HepG2 (cell line): ENCODE data around the gene RMND5A. TPM values are rescaled to one million over a fixed set of nuclear protein-coding genes. Genes with fewer than 3 reads are reported as not detected.
A peak's percentile ranks its signal among the peaks of the same experiment; 100 is the strongest.

Experiments used
- CBFB ChIP-seq: sonication (generic); formaldehyde crosslinking; IDR thresholded peaks from 2 replicates; pipeline ENCODE4 v1.4.0; 2020; ENCODE audit warnings: missing genetic modification reagents
- HMGA1 ChIP-seq: sonication (generic); formaldehyde crosslinking; conservative IDR thresholded peaks from 2 replicates; pipeline ENCODE4 v1.4.0; 2020; ENCODE audit warnings: missing genetic modification reagents
- NFE2L2 ChIP-seq: fragments of 150-350 bp; IDR thresholded peaks from 2 replicates; pipeline ENCODE4 v1.6.1; 2014; ENCODE audit warnings: low read length
- PPARG ChIP-seq: conservative IDR thresholded peaks from 2 replicates; pipeline ENCODE4 v1.6.1; 2016; ENCODE audit warnings: missing biosample characterization, missing genetic modification reagents
- REXO4 ChIP-seq: sonication (generic); formaldehyde crosslinking; IDR thresholded peaks from 2 replicates; pipeline ENCODE4 v1.8.0; 2022; ENCODE audit warnings: missing genetic modification reagents, mild to moderate bottlenecking, borderline replicate concordance
- SIN3A ChIP-seq: IDR thresholded peaks from 2 replicates; pipeline ENCODE4 v1.6.1; 2011; ENCODE audit warnings: low read depth, mild to moderate bottlenecking, control low read depth, low read length, borderline replicate concordance
- SOX5 ChIP-seq: IDR thresholded peaks from 2 replicates; pipeline ENCODE4 v1.6.1; 2016; ENCODE audit warnings: borderline replicate concordance
- TBL1XR1 ChIP-seq: fragments of 150-350 bp; IDR thresholded peaks from 2 replicates; pipeline ENCODE4 v1.6.1; 2014; ENCODE audit warnings: borderline replicate concordance, low read length; ENCODE audit not compliant: partially characterized antibody
- TEF ChIP-seq: sonication (generic); formaldehyde crosslinking; IDR thresholded peaks from 2 replicates; pipeline ENCODE4 v1.5.0; 2020; ENCODE audit warnings: missing genetic modification reagents
- THAP11 ChIP-seq: IDR thresholded peaks from 2 replicates; pipeline ENCODE4 v1.6.1; 2016; ENCODE audit warnings: missing biosample characterization, missing genetic modification reagents
- YEATS4 ChIP-seq: sonication (generic); formaldehyde crosslinking; IDR thresholded peaks from 2 replicates; pipeline ENCODE4 v1.4.0; 2020; ENCODE audit warnings: missing genetic modification reagents, borderline replicate concordance
- ZNF20 ChIP-seq: sonication (generic); formaldehyde crosslinking; IDR thresholded peaks from 2 replicates; pipeline ENCODE4 v1.4.0; 2020; ENCODE audit warnings: mild to moderate bottlenecking, moderate library complexity, missing genetic modification reagents
- ZNF331 ChIP-seq: sonication (generic); formaldehyde crosslinking; IDR thresholded peaks from 2 replicates; pipeline ENCODE4 v1.4.0; 2020; ENCODE audit warnings: missing genetic modification reagents
- ZNF33A ChIP-seq: sonication (generic); formaldehyde crosslinking; IDR thresholded peaks from 2 replicates; pipeline ENCODE4 v1.5.1; 2020; ENCODE audit warnings: missing genetic modification reagents, mild to moderate bottlenecking, moderate library complexity, borderline replicate concordance
- ZNF558 ChIP-seq: sonication (generic); formaldehyde crosslinking; IDR thresholded peaks from 2 replicates; pipeline ENCODE4 v1.9.0; 2022; ENCODE audit warnings: mild to moderate bottlenecking, missing genetic modification reagents, borderline replicate concordance
- ZNF782 ChIP-seq: sonication (generic); formaldehyde crosslinking; IDR thresholded peaks from 2 replicates; pipeline ENCODE4 v1.4.0; 2020; ENCODE audit warnings: missing genetic modification reagents, mild to moderate bottlenecking, borderline replicate concordance
- polyA plus RNA-seq, 8 experiments: library from polyadenylated mRNA; depleted of rRNA in 3 of 8; stranded (reverse) in 7 of 8; unstranded in 1 of 8; fragments of >200 nt; fragmentation: Illumina TruSeq in 4 of 8; extraction: Trizol in 4 of 8; gene quantifications; 2 replicates each; pipeline versions ENCODE4 v1.2.1 to v1.2.3, GENCODE V29; 2011 to 2016; ENCODE audit warnings: low read depth in 4 of 8, missing spikeins in 1 of 8, mixed read lengths in 1 of 8; ENCODE audit not compliant: insufficient read depth in 1 of 8
- total RNA-seq, 5 experiments: library from RNA; depleted of rRNA; stranded (reverse); fragments of >200 nt; fragmentation: Illumina TruSeq; extraction: Trizol; gene quantifications; 2 replicates each; pipeline ENCODE4 v1.2.3, GENCODE V29; 2016; ENCODE audit warnings: low read depth in 1 of 5
- TF ChIP-seq, protein P1 (sequence below): IDR thresholded peaks from 2 replicates; pipeline ENCODE4 v1.6.1; 2016; ENCODE audit warnings: missing biosample characterization, missing genetic modification reagents, low read depth
- TF ChIP-seq, protein P2 (sequence below): sonication (generic); IDR thresholded peaks from 2 replicates; pipeline ENCODE4 v1.6.1; 2016; ENCODE audit warnings: low read depth, borderline replicate concordance
- TF ChIP-seq, protein P3 (sequence below): sonication (generic); formaldehyde crosslinking; conservative IDR thresholded peaks from 2 replicates; pipeline ENCODE4 v1.8.0; 2022; ENCODE audit warnings: mild to moderate bottlenecking, moderate library complexity, missing genetic modification reagents
- TF ChIP-seq, protein P4 (sequence below): sonication (generic); formaldehyde crosslinking; IDR thresholded peaks from 2 replicates; pipeline ENCODE4 v1.5.0; 2020; ENCODE audit warnings: missing genetic modification reagents
- TF ChIP-seq, protein P5 (sequence below): sonication (generic); formaldehyde crosslinking; IDR thresholded peaks from 2 replicates; pipeline ENCODE4 v1.4.0; 2020; ENCODE audit warnings: mild to moderate bottlenecking, missing genetic modification reagents

Gene RMND5A
- total and polyA plus RNA-seq, 2 of the 13 experiments (the other 11 are each of a cell fraction or from before 2014, with no cell fraction given): 31.0 to 66.4 TPM

GRCh38 chr2:86807468-86808275 lies 87.6 kb downstream of the RMND5A start (continued):
- peak; percentile 23; the same call in 1 of the 2 replicates for TF ChIP-seq ZNF331 (CRISPR knock-in tag)
- TF ChIP-seq ZNF782 (CRISPR knock-in tag): peak; percentile 54; the same call in 1 of the 2 replicates
- no peak for TF ChIP-seq ZNF33A (CRISPR knock-in tag)
- peak; percentile 29; the same call in 1 of the 2 replicates for TF ChIP-seq SIN3A
- TF ChIP-seq ZNF558 (CRISPR knock-in tag): no peak
- TF ChIP-seq ZNF20: 0 out of 2 replicates have a peak, but pooled peaks have one; percentile 73
- no peak for TF ChIP-seq THAP11
- no peak for TF ChIP-seq TEF (CRISPR knock-in tag)
- TF ChIP-seq, protein P1, sequence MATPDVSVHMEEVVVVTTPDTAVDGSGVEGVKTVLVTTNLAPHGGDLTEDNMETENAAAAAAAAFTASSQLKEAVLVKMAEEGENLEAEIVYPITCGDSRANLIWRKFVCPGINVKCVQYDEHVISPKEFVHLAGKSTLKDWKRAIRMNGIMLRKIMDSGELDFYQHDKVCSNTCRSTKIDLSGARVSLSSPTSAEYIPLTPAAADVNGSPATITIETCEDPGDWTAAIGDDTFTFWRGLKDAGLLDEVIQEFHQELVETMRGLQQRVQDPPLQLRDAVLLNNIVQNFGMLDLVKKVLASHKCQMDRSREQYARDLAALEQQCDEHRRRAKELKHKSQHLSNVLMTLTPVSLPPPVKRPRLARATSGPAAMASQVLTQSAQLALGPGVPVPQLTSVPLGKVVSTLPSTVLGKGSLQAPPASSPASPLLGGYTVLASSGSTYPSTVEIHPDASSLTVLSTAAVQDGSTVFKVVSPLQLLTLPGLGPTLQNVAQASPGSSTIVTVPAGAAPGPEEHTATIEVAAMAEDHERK (CRISPR knock-in tag): no peak
- TF ChIP-seq TBL1XR1: no peak
- 0 out of 2 replicates have a peak, but pooled peaks have one; percentile 51 for TF ChIP-seq CBFB (CRISPR knock-in tag)
- TF ChIP-seq NFE2L2: no peak
- TF ChIP-seq, protein P2, sequence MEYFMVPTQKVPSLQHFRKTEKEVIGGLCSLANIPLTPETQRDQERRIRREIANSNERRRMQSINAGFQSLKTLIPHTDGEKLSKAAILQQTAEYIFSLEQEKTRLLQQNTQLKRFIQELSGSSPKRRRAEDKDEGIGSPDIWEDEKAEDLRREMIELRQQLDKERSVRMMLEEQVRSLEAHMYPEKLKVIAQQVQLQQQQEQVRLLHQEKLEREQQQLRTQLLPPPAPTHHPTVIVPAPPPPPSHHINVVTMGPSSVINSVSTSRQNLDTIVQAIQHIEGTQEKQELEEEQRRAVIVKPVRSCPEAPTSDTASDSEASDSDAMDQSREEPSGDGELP: no peak
- TF ChIP-seq, protein P3, sequence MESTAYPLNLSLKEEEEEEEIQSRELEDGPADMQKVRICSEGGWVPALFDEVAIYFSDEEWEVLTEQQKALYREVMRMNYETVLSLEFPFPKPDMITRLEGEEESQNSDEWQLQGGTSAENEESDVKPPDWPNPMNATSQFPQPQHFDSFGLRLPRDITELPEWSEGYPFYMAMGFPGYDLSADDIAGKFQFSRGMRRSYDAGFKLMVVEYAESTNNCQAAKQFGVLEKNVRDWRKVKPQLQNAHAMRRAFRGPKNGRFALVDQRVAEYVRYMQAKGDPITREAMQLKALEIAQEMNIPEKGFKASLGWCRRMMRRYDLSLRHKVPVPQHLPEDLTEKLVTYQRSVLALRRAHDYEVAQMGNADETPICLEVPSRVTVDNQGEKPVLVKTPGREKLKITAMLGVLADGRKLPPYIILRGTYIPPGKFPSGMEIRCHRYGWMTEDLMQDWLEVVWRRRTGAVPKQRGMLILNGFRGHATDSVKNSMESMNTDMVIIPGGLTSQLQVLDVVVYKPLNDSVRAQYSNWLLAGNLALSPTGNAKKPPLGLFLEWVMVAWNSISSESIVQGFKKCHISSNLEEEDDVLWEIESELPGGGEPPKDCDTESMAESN (CRISPR knock-in tag): no peak
- TF ChIP-seq PPARG (CRISPR knock-in tag): no peak
- 0 out of 2 replicates have a peak, but pooled peaks have one; percentile 27 for TF ChIP-seq SOX5 (CRISPR knock-in tag)
- TF ChIP-seq YEATS4 (CRISPR knock-in tag): 0 out of 2 replicates have a peak, but pooled peaks have one; percentile 20
- TF ChIP-seq REXO4 (CRISPR knock-in tag): no peak
- TF ChIP-seq, protein P4, sequence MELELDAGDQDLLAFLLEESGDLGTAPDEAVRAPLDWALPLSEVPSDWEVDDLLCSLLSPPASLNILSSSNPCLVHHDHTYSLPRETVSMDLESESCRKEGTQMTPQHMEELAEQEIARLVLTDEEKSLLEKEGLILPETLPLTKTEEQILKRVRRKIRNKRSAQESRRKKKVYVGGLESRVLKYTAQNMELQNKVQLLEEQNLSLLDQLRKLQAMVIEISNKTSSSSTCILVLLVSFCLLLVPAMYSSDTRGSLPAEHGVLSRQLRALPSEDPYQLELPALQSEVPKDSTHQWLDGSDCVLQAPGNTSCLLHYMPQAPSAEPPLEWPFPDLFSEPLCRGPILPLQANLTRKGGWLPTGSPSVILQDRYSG (CRISPR knock-in tag): no peak
- TF ChIP-seq, protein P5, sequence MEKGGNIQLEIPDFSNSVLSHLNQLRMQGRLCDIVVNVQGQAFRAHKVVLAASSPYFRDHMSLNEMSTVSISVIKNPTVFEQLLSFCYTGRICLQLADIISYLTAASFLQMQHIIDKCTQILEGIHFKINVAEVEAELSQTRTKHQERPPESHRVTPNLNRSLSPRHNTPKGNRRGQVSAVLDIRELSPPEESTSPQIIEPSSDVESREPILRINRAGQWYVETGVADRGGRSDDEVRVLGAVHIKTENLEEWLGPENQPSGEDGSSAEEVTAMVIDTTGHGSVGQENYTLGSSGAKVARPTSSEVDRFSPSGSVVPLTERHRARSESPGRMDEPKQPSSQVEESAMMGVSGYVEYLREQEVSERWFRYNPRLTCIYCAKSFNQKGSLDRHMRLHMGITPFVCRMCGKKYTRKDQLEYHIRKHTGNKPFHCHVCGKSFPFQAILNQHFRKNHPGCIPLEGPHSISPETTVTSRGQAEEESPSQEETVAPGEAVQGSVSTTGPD (CRISPR knock-in tag): no peak
- TF ChIP-seq HMGA1 (CRISPR knock-in tag): no peak
